CD4-positive, alpha-beta T cell treated with Interferon alpha-2 for 1 hour (primary cell): Measurements from ENCODE around the gene MYO9A.
"Not testable (repeated sequence)": the region's sequence is repeated elsewhere in the genome, so short reads cannot be mapped to it uniquely, and the experiment has no call there.

Experiments used
- DNase-seq, 2 donors: peaks; one replicate each; pipeline ENCODE4 v3.0.0-alpha.2; 2020 to 2022

Gene MYO9A

DNA sequence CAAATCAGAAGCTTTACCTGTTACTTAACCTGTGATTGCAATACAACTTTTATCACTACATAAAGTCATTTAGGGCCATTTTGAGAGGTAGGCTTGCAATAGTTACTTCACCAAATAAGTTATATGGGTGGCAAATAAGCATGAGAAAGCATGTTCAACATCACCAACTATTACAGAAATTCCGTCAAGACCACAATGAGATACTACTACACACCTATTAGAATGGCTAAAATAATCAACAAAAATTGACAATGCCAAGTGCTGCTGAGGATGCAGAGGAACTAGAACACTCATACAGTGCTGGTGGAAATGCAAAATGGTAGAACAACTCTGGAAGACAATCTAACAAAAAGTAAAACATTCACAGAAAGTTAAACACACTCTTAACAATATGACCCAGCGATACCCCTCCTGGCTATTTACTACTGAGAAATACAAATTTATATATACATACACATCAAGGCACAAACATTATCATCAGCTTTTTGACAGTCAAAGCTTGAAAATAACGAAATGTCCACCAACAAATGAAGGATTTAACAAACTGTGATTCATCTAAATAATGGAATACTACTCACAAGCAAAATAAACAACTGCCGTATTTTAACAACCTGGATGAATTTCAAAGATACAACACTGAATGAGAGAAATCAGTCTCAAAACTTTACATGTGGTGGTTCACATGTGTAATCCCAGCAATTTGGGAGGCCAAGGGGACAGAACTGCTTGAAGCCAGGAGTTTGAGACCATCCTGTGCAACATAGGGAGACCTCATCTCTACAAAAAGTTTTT lies 82.9 kb downstream of the MYO9A start:
- no peak for DNase-seq

GRCh38 chr15:72034351-72034750 lies 83.6 kb downstream of the MYO9A start:
- DNase-seq: no peak

- no peak for DNase-seq
Measured at GRCh38 chr15:72033711-72034110, 84.2 kb downstream of the MYO9A start.

- DNase-seq: no peak
Measured at GRCh38 chr15:72033285-72033684, 84.7 kb downstream of the MYO9A start.

GRCh38 chr15:72021604-72022003 lies 96.3 kb downstream of the MYO9A start:
- DNase-seq: no peak

GRCh38 chr15:72020799-72021198 lies 97.2 kb downstream of the MYO9A start:
- no peak for DNase-seq

DNA sequence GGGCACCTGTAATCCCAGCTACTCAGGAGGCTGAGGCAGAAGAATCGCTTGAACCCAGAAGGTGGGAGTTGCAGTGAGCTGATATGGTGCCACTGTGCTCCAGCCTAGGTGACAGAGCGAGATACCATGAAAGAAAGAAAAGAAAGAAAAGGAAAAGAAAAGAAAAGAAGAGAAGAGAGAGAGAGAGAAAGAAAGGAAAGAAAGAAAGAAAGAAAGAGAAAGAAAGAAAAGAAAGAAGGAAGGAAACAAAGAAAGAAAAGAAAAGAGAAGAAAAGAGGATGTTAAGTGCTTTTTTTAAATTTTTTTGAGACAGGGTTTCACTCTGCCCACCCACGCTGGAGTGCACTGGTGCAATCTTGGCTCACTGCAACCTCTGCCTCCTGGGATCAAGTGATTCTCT lies 103.4 kb downstream of the MYO9A start:
- DNase-seq: not testable (repeated sequence)

- no peak for DNase-seq
Measured at GRCh38 chr15:72013703-72014102, 104.2 kb downstream of the MYO9A start.

GRCh38 chr15:72011302-72011942 lies 106.5 kb downstream of the MYO9A start:
- no peak for DNase-seq

GRCh38 chr15:72009222-72009621 lies 108.7 kb downstream of the MYO9A start:
- DNase-seq: no peak

- DNase-seq: no peak
Measured at GRCh38 chr15:72006382-72006781, 111.6 kb downstream of the MYO9A start.

DNA sequence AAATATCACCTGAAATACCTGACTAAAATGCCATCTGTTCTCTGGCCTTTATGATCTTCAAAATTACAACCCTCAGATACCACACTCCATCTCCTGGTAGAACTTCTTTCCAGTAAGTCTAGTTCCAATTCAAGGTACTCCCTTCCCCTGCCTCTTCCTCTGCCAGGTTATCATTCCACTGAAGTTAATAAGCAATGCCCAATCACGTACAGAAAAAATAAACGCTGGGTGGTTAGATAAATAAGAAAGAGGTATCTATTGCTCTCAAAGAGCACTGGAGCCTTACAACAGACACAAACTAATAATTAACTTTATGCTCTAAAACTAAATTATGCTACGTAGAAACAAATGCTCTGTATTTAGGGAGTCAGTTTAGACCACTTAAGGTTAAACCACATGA lies 112.5 kb downstream of the MYO9A start:
- DNase-seq: no peak

DNA sequence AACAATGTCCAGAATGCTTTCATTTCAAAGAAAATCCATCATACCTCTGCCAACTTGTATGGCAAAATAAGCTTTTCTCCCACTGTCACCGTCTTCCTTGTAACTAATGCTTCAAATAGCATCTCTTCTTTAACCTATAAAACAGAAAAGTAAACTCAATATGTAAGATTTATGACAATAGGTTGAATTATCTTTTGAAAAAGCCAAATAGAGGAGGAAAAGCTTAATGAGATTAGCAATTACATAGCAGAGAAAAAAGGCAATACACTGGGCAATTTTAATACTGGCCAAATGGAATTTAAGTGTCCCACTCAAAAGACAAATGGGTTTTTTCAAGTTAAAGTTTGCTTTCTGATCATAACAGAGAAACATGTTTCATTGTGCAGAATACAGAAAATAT lies 118.1 kb downstream of the MYO9A start:
- no peak for DNase-seq

- DNase-seq: not testable (repeated sequence)
Measured at GRCh38 chr15:71998717-71999116, 119.2 kb downstream of the MYO9A start.

GRCh38 chr15:71997691-71998090 lies 120.3 kb downstream of the MYO9A start:
- no peak for DNase-seq

GRCh38 chr15:71975816-71976150 lies 142.2 kb downstream of the MYO9A start:
- no peak for DNase-seq

DNA sequence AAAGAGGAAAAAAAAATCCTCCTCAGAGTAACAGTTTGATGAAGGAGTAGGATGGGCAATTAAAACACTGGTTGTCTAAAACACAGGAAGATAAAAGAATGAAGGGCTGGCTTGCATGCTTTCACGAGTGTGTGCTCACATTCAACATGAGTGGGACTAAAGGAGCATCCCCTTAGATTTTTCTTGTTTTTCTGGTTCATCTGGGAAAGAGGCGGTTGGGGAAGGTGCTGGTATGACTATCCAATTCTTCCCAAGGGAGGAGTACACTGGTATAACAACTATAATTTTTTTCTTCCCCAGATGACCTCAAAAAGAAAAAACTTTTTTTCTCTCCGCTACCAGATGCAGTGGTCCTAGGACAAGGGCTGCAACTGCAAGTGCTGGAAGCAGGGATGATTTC lies 143.7 kb downstream of the MYO9A start:
- no peak for DNase-seq

GRCh38 chr15:71973366-71973765 lies 144.6 kb downstream of the MYO9A start:
- DNase-seq: no peak

DNA sequence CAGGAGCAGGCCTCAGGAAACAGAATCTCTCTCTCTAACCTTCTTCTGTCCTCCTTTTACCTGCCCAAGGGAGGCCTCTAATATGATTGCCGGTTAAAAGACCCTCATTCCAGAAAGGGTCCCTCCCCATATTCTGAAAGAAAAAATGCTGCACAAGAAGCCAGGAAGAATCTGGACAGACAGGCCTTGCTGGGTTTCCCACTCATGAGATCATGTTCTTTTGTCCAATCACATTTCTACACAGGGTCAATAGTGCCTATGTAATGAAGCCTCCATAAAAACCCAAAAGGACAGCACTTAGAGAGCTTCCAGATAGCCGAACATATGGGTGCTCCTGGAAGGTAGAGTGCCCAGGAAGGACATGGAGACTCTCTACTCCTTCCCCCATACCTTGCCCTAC lies 146.0 kb downstream of the MYO9A start:
- DNase-seq: no peak

- no peak for DNase-seq
Measured at GRCh38 chr15:71970435-71970834, 147.5 kb downstream of the MYO9A start.

DNA sequence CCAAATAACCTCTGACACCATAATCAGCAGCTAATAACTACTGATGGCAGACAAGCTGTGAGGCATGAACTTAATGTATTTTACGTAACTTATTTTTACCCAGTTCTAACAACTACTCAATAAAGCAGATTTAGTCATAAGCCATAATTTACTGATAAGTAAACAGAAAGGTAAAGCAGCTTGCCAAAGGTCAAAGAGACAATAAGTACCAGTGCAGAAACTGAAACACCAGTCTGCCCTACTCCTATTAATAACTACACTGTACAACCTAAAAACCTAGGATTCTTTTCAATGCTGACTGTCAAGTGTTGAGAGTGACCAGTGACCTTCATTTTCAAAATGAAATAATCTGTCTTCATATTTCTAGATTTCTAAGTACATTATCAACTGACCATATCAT lies 155.4 kb downstream of the MYO9A start:
- DNase-seq: no peak

GRCh38 chr15:71957026-71957425 lies 160.9 kb downstream of the MYO9A start:
- DNase-seq: no peak

DNA sequence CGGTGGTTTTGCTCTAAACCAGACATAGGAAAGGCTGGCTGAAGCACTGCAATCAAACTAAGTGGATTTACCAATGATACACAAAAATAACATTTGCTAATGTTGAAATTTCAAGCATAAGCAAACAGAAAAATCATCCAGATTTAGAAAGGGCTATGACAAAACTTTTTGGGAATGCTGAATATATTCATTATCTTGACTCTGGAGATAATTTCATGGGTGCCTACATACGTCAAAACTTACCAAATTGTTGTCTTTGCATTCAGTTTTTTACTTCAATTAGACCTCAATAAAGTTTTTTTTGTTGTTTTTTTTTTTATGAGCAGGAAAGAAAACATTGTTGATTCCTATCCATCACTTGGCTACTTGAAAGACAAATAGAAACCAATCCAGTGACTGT lies 166.8 kb downstream of the MYO9A start:
- DNase-seq: no peak

- DNase-seq: no peak
Measured at GRCh38 chr15:71945012-71945411, 172.9 kb downstream of the MYO9A start.

DNA sequence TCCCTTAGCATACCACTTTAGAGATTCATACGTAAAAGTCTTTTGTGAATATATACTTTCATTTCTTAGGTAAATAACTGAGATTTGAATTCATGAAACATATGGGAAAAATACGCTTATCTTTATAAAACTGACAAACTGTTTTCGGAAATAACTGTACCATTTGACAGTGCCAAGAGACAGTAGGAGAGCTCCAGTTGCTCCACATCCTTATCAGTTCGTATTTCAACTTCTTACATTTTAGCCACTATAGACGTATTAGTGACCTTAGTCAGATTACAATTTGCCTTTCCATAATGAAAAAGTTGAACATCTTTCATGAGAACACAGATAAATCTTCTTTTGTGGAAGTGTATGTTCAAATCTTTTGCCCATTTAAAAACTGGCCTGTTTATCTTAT lies 174.1 kb downstream of the MYO9A start:
- DNase-seq: no peak
